Neutrophil (primary cell): ENCODE data around the gene CCDC149.

Source experiments
- H3K27ac ChIP-seq: fragments of 200-600 bp; sonication (generic); 2 replicates; pipeline ENCODE4 v1.5.1; 2016; ENCODE audit warnings: mild to moderate bottlenecking, moderate library complexity
- H3K27me3 ChIP-seq: fragments of 200-600 bp; sonication (generic); 2 replicates; pipeline ENCODE4 v1.6.0; 2016; ENCODE audit warnings: mild to moderate bottlenecking
- H3K36me3 ChIP-seq: fragments of 200-600 bp; sonication (generic); 2 replicates; pipeline ENCODE4 v1.5.1; 2017
- H3K4me1 ChIP-seq, 2 experiments: fragments of 200-600 bp in 1 of 2; sonication (generic) in 1 of 2; 1 replicate in 1 of 2; 2 replicates in 1 of 2; pipeline versions ENCODE4 v1.5.1 to v1.6.1; 2013 to 2016; ENCODE audit warnings: low read depth in 1 of 2, low read length in 1 of 2, mild to moderate bottlenecking in 1 of 2, moderate library complexity in 1 of 2; ENCODE audit not compliant: control insufficient read depth in 1 of 2, insufficient read depth in 1 of 2
- H3K4me3 ChIP-seq, 2 experiments: fragments of 200-600 bp in 1 of 2; sonication (generic) in 1 of 2; 1 replicate in 1 of 2; 2 replicates in 1 of 2; pipeline ENCODE4 v1.5.1; 2013 to 2016; ENCODE audit warnings: low read depth in 1 of 2, low read length in 1 of 2, mild to moderate bottlenecking in 1 of 2, moderate library complexity in 1 of 2
- H3K9me3 ChIP-seq: fragments of 200-600 bp; sonication (generic); 2 replicates; pipeline ENCODE4 v1.5.1; 2016
- CTCF ChIP-seq: fragments of 200-600 bp; sonication (generic); IDR thresholded peaks from 2 replicates; pipeline ENCODE4 v1.5.1; 2016; ENCODE audit warnings: antibody characterized with exemption

The CCDC149 gene

GRCh38 chr4:24794916-24795665, 117.8 kb downstream of the CCDC149 start, which contains the start of gene SOD3:
SOD3 (plus strand) TSS chr4:24795573; CDS start chr4:24799522, 3,949 bp downstream.
- TF ChIP-seq CTCF = no peak
- no peak within 1 kb of the TSS for H3K27ac ChIP-seq
- no peak within 1 kb of the TSS for H3K4me3 ChIP-seq
- no peaks in the 10 kb centered on the region for H3K9me3 ChIP-seq
- H3K27me3 ChIP-seq = peaks cover 39% of the 10 kb centered on the region
- H3K36me3 ChIP-seq = no peaks in the 10 kb centered on the region
- H3K4me1 ChIP-seq = peaks cover 0 to 4% of the 10 kb centered on the region in 2 experiments

GRCh38 chr4:24794480-24794879, 118.4 kb downstream of the CCDC149 start:
- H3K9me3 ChIP-seq = no peaks in the 10 kb centered on the region
- no peak for TF ChIP-seq CTCF
- peaks cover 32% of the 10 kb centered on the region for H3K27me3 ChIP-seq
- H3K4me1 ChIP-seq = no peaks in the 10 kb centered on the region
- no peaks in the 10 kb centered on the region for H3K36me3 ChIP-seq
- H3K4me3 ChIP-seq = no peak overlapping the region
- H3K27ac ChIP-seq = no peak overlapping the region

DNA sequence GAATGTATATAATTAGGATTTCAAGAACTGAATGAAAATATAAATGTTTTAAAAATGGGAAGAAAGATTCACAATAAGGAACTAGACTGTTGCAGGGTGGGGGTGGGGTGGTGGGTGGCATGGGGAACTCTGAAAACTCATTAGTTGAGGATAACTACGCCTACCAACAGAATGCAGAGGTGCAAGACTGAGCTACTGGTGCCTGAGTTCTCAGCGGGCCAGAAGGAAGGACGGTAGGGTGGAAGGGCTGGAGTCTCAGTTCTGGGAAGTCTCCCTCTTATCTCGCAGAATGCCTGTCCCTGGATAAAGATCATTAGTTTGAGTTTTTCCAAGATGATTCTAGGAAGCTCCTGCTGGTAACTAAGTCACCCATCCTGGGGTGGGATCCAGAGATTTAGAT, 118.8 kb downstream of the CCDC149 start:
- Histone ChIP-seq H3K4me3 (no peak overlapping the region), H3K27ac (no peak overlapping the region)

GRCh38 chr4:24793219-24794005, 119.4 kb downstream of the CCDC149 start:
- Histone ChIP-seq H3K27me3 (peaks cover 22% of the 10 kb centered on the region), H3K9me3 (no peaks in the 10 kb centered on the region), H3K27ac (no peak overlapping the region), H3K4me1 (no peaks in the 10 kb centered on the region), H3K4me3 (no peak overlapping the region), H3K36me3 (no peaks in the 10 kb centered on the region)
- no peak for TF ChIP-seq CTCF

More for the DNA sequence above, 118.8 kb downstream of the CCDC149 start:
- TF ChIP-seq CTCF = no peak
- no peaks in the 10 kb centered on the region for H3K9me3 ChIP-seq
- H3K36me3 ChIP-seq = no peaks in the 10 kb centered on the region
- H3K4me1 ChIP-seq = no peaks in the 10 kb centered on the region
- H3K27me3 ChIP-seq = peaks cover 28% of the 10 kb centered on the region

- H3K27ac ChIP-seq = no peak overlapping the region
- no peak for TF ChIP-seq CTCF
- H3K4me3 ChIP-seq = no peak overlapping the region
- H3K36me3 ChIP-seq = no peaks in the 10 kb centered on the region
- H3K9me3 ChIP-seq = no peaks in the 10 kb centered on the region
- H3K27me3 ChIP-seq = peaks cover 13% of the 10 kb centered on the region
- H3K4me1 ChIP-seq = no peaks in the 10 kb centered on the region
Observed at GRCh38 chr4:24792552-24792951, 120.3 kb downstream of the CCDC149 start.
